Measurements from ENCODE around the gene AUTS2. TPM values are rescaled to one million over a fixed set of nuclear protein-coding genes. Genes with fewer than 3 reads are reported as not detected.

Gene AUTS2
- total RNA-seq, 1 experiment from 2014 or later, result 30.1 TPM

DNA sequence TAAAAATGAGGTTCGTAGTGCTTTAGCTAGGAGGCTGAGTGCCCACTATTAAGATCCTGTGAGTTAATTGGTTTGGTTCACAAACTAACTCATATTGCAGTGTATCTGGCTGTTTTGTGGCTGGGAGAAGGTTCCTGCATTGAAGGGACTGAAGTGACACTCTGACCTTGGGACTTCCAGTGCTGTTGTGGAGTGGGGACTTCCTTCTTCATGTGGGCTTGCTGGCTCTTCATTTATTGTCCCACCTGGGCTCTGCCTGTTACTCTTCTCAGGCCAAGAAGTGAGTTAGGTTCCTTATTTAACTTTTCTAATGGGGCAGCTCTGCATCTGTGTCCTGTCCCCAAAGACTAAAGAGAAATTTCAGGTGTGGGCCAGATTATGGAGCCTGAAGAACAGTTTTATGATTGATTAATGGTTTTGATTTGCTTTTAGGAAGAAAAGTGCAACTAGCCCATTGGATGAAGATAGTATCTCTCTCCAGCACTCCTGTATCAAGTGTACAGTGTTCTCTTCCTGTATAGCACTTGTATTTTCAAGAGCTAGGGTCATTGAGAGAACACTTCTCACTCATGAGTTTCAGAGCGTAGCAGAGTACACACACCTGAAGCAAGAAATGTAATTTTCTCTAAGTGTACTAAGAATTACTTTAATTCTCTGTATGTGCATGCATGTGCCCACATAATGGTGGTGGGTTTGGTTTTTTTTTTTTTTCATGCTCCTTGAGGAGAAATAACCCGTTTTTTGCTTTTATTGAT is 54.8 kb downstream of the AUTS2 start:
- H3K27me3 ChIP-seq, result no peaks in the 10 kb centered on the region
- no peak for DNase-seq
- no peak overlapping the region for H3K27ac ChIP-seq
- no peak overlapping the region for H3K4me3 ChIP-seq
- H3K9me3 ChIP-seq (replicated peaks), result no peaks in the 10 kb centered on the region
- no peaks in the 10 kb centered on the region for H3K36me3 ChIP-seq
- peaks cover 38% of the 10 kb centered on the region for H3K4me1 ChIP-seq

DNA sequence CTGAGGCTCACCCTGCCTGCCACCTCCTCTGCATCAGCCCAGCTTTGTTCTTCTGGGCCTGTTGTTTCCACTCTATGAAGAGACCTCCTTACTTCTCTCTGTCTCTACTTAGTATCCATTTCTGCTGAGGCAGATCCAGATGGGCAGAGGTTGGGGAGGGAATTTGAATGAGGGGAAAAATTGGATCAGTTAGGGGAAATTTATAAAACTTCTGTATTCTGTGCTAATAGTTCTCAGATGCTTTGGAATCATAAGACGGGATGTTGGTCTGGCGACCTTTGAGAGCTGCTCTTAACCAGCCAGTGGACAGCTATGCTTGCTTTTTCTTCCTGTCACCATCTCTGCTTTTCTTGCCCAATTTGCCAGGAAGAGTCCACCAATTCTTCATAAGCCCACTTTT is 55.5 kb downstream of the AUTS2 start:
- DNase-seq, result no peak
- Histone ChIP-seq H3K4me3 (no peak overlapping the region), H3K27me3 (no peaks in the 10 kb centered on the region), H3K27ac (no peak overlapping the region), H3K4me1 (peaks cover 45% of the 10 kb centered on the region), H3K36me3 (no peaks in the 10 kb centered on the region), H3K9me3 (replicated peaks) (no peaks in the 10 kb centered on the region)

DNA sequence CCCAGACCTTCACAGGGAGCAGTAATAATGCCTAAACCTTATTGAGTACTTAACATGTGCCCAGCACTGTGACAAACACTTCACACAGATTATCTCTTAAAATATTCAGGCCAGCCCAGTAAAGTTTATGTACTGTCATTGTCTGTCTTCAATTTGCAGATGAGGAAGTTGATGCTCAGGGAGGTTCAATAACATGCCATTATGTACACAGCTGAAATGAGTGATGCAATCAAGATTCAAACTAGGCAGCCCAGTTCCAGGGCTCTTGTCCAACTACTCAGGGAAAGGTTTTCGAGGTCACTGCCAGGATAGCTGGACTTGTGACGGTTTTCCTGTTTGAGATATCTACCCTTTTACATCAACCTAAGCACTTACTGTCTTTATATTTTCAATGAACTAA is 56.1 kb downstream of the AUTS2 start:
- H3K4me3 ChIP-seq, result no peak overlapping the region
- no peak for DNase-seq
- H3K36me3 ChIP-seq, result no peaks in the 10 kb centered on the region
- peaks cover 50% of the 10 kb centered on the region for H3K4me1 ChIP-seq
- no peak overlapping the region for H3K27ac ChIP-seq
- H3K9me3 ChIP-seq (replicated peaks), result no peaks in the 10 kb centered on the region
- no peaks in the 10 kb centered on the region for H3K27me3 ChIP-seq

DNA sequence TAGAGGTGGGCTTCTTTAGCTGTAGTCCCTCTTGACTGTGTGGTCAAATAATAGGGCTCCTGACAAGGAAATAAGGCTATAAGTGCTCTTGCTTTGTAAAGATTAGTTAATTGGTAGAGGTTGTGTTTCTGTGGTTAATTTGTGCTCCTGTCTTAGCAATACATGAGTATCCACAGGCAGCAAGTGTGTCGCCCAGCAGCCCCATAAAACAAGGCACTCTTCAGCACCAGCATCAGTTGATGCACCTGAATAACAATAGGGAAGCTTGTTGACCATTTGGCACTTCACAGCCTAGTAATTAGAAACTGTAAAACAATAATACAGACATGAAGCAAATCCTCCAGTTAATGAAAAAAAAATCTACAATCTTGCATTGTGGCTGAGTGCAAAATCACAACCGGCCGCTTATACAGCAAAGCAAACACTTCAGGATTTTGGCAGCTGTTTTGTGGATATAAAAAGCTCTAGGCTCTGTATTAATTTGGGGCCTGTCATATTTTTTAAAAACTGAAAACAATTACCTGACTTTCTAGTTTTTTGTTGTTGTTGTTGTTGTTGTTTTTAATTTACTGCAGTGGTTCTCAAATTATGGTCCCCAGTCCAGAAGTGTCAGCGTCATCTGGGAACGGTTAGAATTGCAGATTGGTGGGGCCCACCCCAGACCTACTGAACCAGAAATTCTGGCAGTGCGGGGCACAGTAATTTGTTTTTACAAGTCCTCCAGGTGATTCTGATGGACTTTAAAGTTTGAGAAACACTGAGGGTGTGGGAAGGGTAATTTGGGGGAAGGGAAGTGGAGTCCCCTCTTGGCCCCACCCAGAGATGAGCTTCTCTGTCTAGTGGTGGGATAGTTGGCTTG is 56.8 kb downstream of the AUTS2 start:
- Histone ChIP-seq H3K9me3 (replicated peaks) (no peaks in the 10 kb centered on the region), H3K4me3 (no peak overlapping the region), H3K27me3 (no peaks in the 10 kb centered on the region), H3K4me1 (peaks cover 56% of the 10 kb centered on the region), H3K36me3 (no peaks in the 10 kb centered on the region), H3K27ac (no peak overlapping the region)
- no peak for DNase-seq

DNA sequence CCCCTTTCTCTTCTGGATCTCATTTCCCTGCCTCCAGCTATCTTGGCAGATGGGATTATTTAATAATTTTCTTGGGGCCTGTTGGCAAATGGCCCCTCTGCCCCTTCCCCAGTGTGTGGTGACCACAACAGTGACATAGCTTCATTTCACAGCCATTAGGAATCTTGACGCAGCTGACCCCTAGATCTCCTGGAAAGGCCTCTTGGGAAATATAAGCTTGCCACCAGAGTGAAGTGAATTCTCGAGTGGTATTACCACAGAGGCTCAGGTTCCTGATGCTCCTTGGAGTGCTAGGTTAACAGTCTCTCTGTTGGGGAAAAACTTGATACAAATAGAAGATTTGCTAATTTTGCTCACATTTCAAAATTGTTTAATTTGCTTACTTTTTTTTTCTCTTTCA is 57.8 kb downstream of the AUTS2 start:
- Histone ChIP-seq H3K4me3 (no peak overlapping the region), H3K27me3 (no peaks in the 10 kb centered on the region), H3K36me3 (no peaks in the 10 kb centered on the region), H3K27ac (0 out of 2 replicates have a peak overlapping the region, but pooled peaks have one; percentile 4), H3K9me3 (replicated peaks) (no peaks in the 10 kb centered on the region), H3K4me1 (peaks cover 64% of the 10 kb centered on the region)
- DNase-seq, result peak; percentile 55 to 77

DNA sequence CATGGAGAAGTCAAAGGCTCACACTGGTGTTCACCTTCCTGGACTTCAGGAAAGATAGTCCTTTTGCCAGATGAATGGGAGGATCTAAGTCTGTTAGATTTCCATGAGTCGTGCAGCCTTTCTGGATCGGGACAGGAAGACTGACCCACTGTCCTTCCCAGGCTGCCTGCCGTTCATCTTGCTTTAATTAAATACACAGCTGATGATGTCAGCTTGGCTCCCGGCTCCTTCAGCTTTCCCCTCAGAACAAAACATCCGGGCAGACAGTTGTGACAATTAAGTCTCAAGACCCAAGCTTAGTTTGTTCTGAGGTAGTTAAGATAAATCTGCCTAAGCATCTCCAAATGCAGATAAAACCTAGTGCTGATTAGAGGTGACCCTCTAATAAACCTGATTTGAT is 58.6 kb downstream of the AUTS2 start:
- H3K27ac ChIP-seq, result 0 out of 2 replicates have a peak overlapping the region, but pooled peaks have one; percentile 0
- peak; percentile 39 to 57 for DNase-seq

DNA sequence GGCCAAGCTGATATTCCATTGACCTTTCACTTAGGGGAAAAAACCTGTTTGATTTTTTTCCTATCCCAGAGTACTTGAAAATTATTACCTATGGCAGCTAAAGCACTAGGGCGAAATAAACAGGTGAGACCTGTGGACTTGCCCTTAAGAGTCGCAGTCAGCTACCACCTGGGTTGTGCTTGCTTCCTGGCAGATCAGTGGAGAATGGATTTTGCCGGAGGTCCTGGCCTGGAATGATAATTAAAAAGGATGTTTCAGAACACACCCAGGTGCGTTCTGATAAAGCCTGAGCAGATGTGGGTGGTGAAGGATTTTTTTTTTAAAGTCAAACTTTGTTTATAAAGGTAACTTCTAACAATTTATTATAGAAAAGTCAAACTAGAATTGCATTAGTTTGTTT is 59.1 kb downstream of the AUTS2 start:
- H3K27me3 ChIP-seq, result no peaks in the 10 kb centered on the region
- DNase-seq, result no peak
- H3K36me3 ChIP-seq, result no peaks in the 10 kb centered on the region
- no peak overlapping the region for H3K4me3 ChIP-seq
- H3K4me1 ChIP-seq, result peaks cover 64% of the 10 kb centered on the region
- no peak overlapping the region for H3K27ac ChIP-seq
- no peaks in the 10 kb centered on the region for H3K9me3 ChIP-seq (replicated peaks)

More for the DNA sequence above, 58.6 kb downstream of the AUTS2 start:
- Histone ChIP-seq H3K27me3 (no peaks in the 10 kb centered on the region), H3K36me3 (no peaks in the 10 kb centered on the region), H3K9me3 (replicated peaks) (no peaks in the 10 kb centered on the region), H3K4me3 (no peak overlapping the region), H3K4me1 (peaks cover 64% of the 10 kb centered on the region)

DNA sequence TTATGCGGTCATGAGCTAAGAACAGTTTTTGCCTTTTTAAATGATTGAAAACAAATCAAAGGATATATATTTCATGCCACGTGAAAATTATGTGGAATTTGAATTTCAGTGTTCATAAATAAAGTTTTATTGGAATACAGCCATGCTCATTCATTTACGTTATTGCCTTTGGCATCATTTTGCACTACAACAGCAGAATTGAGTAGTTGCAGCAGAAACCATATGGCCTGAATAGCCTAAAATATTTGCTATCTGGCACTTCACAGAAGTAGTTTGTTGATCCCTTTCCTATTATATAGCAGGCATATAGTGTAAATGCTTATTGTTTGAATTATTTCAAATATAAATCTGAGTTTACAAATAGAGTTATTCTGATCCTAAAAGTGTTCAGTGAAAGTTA is 59.7 kb downstream of the AUTS2 start:
- Histone ChIP-seq H3K9me3 (replicated peaks) (no peaks in the 10 kb centered on the region), H3K27ac (no peak overlapping the region), H3K27me3 (no peaks in the 10 kb centered on the region), H3K4me3 (no peak overlapping the region), H3K36me3 (no peaks in the 10 kb centered on the region; the same call in 1 of the 2 replicates), H3K4me1 (peaks cover 66% of the 10 kb centered on the region)
- no peak for DNase-seq

DNA sequence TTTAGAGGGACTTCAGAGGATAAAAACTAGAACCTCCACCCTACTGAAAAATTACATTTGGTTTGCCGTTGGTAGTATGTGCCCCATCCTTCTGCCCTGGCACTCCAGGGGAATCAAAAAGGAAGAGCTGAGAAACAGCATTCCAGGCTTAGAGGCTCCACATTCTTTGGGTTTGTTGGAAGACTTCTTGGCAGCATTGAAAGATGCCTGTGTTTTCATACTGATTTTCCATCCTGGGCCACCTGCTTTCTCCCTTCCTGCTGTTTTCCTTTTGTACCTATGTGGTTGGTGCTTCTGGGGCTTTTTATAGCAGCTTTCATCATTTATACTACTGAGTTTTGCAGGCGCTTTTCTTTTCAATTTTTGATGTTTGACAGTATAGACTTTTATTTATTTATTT is 61.7 kb downstream of the AUTS2 start:
- no peaks in the 10 kb centered on the region for H3K9me3 ChIP-seq (replicated peaks)
- no peak overlapping the region for H3K4me3 ChIP-seq
- H3K27ac ChIP-seq, result peak overlapping the region; percentile 36; the same call in 1 of the 2 replicates
- H3K27me3 ChIP-seq, result no peaks in the 10 kb centered on the region
- H3K36me3 ChIP-seq, result no peaks in the 10 kb centered on the region; the same call in 1 of the 2 replicates
- H3K4me1 ChIP-seq, result peaks cover 74% of the 10 kb centered on the region
- DNase-seq, result peak; percentile 50 to 78

DNA sequence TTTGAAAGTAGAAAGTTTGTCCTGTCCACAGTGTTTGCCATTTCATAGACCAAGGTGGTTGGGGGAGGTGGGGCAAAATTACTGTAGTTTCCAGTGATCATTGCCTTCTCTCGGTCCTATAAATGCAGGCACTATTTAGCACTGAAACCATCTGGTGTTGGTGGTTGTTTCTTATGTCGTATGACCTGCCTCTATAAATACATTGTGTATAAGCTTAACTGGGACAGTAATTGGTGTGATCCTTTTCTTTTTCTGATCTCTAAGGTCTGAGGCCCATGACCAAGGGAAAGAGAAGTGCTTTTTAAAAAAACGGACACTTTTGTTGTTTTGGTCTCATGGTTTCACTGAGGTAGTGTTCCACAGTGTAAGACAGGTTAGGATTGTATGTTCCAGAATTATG is 63.1 kb downstream of the AUTS2 start:
- no peaks in the 10 kb centered on the region for H3K9me3 ChIP-seq (replicated peaks)
- no peak overlapping the region for H3K27ac ChIP-seq
- H3K36me3 ChIP-seq, result no peaks in the 10 kb centered on the region; the same call in 1 of the 2 replicates
- peaks cover 60% of the 10 kb centered on the region for H3K4me1 ChIP-seq
- DNase-seq, result no peak
- H3K27me3 ChIP-seq, result no peaks in the 10 kb centered on the region
- no peak overlapping the region for H3K4me3 ChIP-seq

DNA sequence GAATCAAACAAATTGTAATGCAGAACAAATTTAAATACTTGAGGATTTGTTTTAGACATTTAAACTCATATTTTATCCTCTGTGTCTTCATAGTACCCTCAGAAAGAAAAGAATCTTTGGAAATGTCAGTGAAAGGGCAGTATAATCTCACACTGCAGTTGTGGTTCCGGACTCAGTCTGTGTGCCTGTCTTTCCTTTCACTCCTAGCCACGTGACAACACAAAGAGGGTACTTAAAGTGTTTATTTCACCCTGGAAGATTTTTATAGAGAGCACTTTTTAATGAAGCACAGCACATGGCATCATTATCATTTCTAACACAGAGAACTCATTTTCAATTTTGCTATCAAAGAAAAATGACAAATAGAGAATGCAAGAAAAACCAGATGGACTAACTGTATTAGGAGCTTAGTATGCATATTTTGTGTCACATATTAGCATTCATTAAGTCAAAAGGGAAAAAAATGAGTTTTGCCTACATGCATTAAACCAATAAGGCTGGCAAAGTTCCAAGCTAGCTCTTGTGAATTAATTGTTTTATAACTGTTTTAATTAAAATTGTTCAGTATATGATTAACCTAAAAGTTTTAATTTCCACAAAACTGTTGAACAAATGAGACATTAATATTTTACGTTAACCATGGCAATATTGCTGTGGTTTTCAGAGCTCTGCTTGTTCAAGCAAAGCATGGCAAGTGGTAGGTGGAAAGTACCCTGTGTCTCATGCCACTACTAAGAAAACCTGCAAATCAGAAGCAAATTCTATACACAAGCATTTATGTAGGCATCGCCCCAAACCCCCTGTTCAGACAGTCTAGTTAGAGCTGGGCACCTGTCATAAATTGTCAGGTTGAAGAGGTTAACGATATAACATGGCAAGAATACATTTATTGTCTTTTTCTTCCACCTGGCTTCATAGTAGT is 65.9 kb downstream of the AUTS2 start:
- peaks cover 33% of the 10 kb centered on the region for H3K4me1 ChIP-seq
- DNase-seq, result peak in 1 of 2 experiments; percentile 46

DNA sequence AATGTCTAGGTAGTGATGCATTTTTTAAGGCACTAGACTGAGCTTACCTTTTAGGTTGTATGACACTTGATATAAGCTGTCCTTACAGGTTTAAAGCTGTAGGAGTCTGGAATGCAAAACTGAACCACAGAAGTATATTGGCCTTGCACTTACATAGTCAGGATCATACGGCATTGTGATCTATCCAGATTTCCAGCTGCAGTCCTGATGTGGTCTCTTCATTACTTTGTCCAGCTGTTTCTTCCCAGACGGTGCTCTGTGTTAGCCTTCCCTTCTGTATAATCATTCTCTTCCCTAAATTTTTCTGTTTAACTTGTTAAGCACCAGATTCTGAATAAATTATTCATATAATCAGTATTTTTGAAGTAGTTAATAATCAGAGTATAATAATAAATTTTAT is 67.1 kb downstream of the AUTS2 start:
- no peaks in the 10 kb centered on the region for H3K27me3 ChIP-seq

More for the DNA sequence above, 65.9 kb downstream of the AUTS2 start:
- Histone ChIP-seq H3K4me3 (no peak overlapping the region), H3K9me3 (replicated peaks) (no peaks in the 10 kb centered on the region), H3K36me3 (no peaks in the 10 kb centered on the region; the same call in 1 of the 2 replicates), H3K27ac (no peak overlapping the region), H3K27me3 (no peaks in the 10 kb centered on the region)

DNA sequence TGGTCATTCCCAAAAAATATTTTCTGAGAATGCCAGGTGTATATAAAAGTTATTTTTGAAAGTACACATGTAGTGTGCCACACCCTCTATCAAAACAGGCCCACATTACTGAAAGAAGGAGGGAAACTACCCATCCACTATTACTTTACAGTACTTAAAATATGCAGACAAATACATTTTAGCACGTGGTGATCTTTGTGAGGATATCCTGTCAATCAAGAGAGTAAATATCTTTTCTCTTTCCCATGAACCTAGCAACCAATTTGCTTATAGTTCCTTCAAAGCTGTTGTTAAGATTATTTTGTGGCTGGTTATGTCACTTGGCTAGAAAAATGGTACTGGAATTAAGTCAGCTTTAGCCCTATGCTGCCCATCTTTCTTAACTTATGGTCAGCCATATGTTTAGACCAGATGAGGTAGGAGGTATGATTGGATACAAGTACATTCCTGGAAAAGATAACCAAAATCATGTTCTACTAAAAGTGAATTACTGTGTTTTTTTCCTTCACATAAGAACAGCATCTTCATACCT is 70.1 kb downstream of the AUTS2 start:
- H3K4me1 ChIP-seq, result peaks cover 12% of the 10 kb centered on the region
- no peaks in the 10 kb centered on the region for H3K9me3 ChIP-seq (replicated peaks)
- no peaks in the 10 kb centered on the region for H3K27me3 ChIP-seq
- no peak for DNase-seq
- no peak overlapping the region for H3K4me3 ChIP-seq
- H3K27ac ChIP-seq, result no peak overlapping the region
- no peaks in the 10 kb centered on the region for H3K36me3 ChIP-seq

More for the DNA sequence above, 67.1 kb downstream of the AUTS2 start:
- Histone ChIP-seq H3K27ac (no peak overlapping the region), H3K9me3 (replicated peaks) (no peaks in the 10 kb centered on the region), H3K36me3 (no peaks in the 10 kb centered on the region; the same call in 1 of the 2 replicates), H3K4me1 (peaks cover 23% of the 10 kb centered on the region), H3K4me3 (no peak overlapping the region)
- DNase-seq, result no peak

DNA sequence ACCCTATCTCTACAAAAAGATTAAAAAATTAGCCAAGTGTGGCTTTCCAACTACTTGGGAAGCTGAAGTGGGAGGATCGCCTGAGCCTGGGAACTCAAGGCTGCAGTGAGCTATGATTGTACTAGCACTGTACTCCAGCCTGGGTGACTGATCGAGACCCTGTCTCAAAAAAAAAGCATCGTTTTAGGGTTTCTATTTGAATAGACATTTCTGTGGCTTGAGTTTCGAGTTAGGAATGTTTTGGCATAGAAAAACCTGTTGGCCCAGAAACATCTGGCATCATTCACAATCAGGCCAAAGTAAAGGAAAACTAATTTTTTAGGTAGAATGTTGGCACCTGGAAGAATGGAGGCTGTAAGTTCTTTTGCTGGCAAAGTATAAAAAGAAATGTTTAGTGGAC is 72.4 kb downstream of the AUTS2 start:
- no peak overlapping the region for H3K27ac ChIP-seq
- peak in 1 of 2 experiments; percentile 17 for DNase-seq
- H3K4me3 ChIP-seq, result no peak overlapping the region
- no peaks in the 10 kb centered on the region for H3K27me3 ChIP-seq
- no peaks in the 10 kb centered on the region for H3K4me1 ChIP-seq
- H3K36me3 ChIP-seq, result no peaks in the 10 kb centered on the region
- no peaks in the 10 kb centered on the region for H3K9me3 ChIP-seq (replicated peaks)

Data from SJCRH30 (cell line).